Fibroblast of the aortic adventitia (primary cell): ENCODE results near the gene TEFM. TPM values are rescaled to one million over a fixed set of nuclear protein-coding genes. Genes with fewer than 3 reads are reported as not detected.
"Not testable (repeated sequence)": the region's sequence is repeated elsewhere in the genome, so short reads cannot be mapped to it uniquely, and the experiment has no call there.

ENCODE experiments used
- DNase-seq: peaks from one replicate; pipeline ENCODE4 v3.0.0-alpha.2; 2010; ENCODE audit warnings: low read depth
- H3K4me3 ChIP-seq: 2 replicates; pipeline ENCODE4 v1.5.1; 2011; ENCODE audit warnings: low read depth, mild to moderate bottlenecking, control low read depth, low read length, moderate library complexity
- total RNA-seq: library from RNA; depleted of rRNA; stranded (reverse); fragments of >200 nt; gene quantifications from 2 replicates; pipeline ENCODE4 v1.2.3, GENCODE V29; 2012; ENCODE audit warnings: low replicate concordance
- TF ChIP-seq, protein P1 (sequence below): IDR thresholded peaks from 2 replicates; pipeline ENCODE4 v1.5.1; 2011; ENCODE audit warnings: mild to moderate bottlenecking, low read length, control low read depth, inconsistent platforms; ENCODE audit not compliant: insufficient read depth

Gene TEFM
- total RNA-seq, 1 donor, result 21.0 TPM

DNA sequence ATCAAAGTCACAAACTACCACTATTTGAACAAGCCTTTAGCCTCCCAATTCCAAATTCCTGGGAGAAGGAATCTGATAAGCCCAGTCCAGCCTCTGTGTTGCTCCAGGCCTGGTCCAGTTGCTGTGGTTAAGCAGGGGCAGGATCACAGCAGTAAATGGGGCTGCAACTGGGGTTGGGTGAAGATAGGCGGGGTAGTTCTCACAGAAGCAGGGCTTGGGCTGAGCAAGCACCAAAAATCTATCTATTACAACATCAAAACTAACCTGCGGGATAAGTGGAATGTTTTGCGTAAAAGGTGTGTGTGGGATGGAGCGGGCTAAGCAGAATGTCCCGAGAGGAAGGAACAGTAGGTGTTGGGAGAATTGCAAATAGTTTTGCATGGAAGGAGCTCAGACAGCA, 41.8 kb upstream of the TEFM start:
- TF ChIP-seq, protein P1, sequence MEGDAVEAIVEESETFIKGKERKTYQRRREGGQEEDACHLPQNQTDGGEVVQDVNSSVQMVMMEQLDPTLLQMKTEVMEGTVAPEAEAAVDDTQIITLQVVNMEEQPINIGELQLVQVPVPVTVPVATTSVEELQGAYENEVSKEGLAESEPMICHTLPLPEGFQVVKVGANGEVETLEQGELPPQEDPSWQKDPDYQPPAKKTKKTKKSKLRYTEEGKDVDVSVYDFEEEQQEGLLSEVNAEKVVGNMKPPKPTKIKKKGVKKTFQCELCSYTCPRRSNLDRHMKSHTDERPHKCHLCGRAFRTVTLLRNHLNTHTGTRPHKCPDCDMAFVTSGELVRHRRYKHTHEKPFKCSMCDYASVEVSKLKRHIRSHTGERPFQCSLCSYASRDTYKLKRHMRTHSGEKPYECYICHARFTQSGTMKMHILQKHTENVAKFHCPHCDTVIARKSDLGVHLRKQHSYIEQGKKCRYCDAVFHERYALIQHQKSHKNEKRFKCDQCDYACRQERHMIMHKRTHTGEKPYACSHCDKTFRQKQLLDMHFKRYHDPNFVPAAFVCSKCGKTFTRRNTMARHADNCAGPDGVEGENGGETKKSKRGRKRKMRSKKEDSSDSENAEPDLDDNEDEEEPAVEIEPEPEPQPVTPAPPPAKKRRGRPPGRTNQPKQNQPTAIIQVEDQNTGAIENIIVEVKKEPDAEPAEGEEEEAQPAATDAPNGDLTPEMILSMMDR, result no peak
- no peak overlapping the region for H3K4me3 ChIP-seq
- DNase-seq, result peak; percentile 39

DNA sequence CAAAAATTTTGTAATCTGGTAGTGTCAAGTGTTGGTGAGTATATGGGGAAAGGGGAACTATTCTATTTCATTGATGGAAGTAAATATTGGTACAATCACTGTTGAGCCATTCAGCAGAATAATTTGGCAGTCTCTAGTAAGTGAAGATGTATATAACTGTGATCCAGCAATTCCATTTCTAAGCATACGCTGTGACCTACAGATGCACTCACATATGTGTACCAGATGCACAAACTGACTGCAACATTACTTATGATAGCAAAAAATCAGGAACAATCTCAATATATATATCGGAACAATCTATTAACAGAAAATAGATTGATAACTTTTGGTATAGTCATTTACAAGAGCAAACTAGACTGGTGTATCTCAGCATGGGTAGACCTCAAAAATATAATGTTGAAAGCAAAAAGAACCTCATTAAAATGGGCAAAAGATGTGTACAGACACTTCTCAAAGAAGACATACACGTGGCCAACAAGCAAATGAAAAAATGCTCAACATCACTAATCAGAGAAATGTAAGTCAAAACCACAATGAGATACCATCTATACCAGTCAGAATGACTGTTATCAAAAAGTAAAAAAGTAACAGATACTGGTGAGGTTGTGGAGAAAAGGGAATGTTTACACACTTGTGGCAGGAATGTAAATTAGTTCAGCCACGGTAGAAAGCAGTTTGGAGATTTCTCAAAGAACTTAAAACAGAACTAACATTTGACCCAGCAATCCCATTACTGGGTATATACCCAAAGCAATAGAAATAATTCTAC, 36.5 kb upstream of the TEFM start:
- H3K4me3 ChIP-seq, result no peak overlapping the region
- TF ChIP-seq, protein P1, result peak; percentile 5
- DNase-seq, result no peak

DNA sequence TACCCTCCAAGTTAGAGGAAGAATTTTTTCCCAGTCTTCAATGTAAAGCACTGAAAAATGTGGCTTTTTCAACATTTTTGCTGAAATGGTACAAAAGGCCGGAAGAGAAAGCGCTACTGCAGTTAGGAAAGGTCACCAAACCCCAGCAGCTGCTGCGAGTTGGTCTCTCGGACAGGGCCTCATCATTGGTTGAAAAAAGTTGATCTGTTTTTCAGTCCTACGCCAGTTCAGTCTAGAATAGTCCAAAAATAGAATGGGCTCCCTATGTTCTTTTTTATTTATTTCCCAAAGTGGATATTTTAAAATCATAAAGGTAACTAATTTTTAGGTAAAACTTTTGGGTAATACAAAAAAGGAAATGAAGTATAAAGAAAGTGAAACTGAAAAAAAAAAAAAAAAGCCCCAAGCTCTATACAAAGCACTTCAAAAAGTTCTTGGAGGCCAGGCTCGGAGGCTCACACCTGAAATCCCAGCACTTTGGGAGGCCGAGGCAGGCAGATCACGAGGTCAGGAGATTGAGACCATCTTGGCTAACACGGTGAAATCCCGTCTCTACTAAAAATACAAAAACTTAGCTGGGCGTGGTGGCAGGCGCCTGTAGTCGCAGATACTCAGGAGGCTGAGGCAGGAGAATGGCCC, 33.1 kb upstream of the TEFM start:
- DNase-seq, result no peak
- H3K4me3 ChIP-seq, result no peak overlapping the region
- TF ChIP-seq, protein P1, result no peak

DNA sequence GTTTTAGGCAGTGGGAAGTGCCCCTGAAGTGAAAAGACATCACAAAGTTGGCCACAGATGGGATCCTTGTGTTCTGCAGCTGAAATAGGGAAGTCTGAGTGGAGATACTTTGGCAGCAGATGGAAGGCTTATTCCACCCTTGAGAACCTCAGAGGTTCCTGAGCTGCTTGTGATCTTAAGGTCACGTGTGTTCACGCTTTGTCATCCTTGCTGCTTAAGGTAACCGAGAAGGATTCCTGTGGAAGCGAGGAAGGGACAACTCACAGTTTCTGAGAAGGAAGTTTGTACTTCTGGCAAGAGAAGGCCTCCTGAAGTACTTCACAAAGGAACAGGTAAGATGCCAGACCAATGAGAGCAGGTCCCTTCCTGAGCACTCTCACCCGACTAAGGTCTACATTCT, 27.9 kb upstream of the TEFM start:
- TF ChIP-seq, protein P1, result no peak
- no peak overlapping the region for H3K4me3 ChIP-seq
- DNase-seq, result no peak

DNA sequence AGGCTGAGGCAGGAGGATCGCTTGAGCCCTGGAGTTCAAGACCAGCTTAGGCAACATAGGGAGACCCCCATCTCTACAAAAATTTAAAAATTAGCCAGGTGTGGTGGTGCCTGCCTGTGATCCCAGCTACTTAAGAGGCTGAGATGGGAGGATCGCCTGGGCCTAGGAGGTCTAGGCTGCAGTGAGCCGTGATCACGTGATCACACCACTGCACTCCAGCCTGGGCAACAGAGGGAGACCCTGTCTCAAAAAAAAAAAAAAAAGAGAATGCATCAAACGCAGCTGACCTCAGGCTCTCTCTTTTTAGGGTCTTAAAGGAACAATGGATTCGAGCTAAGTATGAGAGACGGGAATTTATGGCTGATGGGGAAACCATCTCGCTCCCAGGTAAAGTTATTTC, 25.5 kb upstream of the TEFM start:
- H3K4me3 ChIP-seq, DNase-seq: not testable (repeated sequence)

DNA sequence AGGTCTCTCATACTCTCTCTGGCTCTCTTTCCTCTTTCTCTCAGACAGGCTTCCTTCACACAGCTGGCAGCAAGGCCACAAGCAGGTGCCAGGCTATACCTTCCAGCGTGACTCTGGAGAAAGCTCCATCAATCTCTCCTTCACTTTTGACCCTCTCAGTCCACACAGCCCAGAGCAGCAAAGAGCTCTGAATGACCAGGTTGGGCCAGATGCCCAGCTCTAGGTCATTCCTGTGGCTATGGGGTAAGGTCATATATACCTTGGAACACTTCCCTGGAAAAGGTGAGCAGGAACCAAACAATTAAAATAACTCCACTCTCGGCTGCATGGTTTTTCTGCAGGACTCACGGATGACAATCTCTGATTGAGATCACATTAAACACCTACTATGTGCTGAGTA, 24.5 kb upstream of the TEFM start:
- DNase-seq, result no peak
- no peak overlapping the region for H3K4me3 ChIP-seq
- TF ChIP-seq, protein P1, result no peak

DNA sequence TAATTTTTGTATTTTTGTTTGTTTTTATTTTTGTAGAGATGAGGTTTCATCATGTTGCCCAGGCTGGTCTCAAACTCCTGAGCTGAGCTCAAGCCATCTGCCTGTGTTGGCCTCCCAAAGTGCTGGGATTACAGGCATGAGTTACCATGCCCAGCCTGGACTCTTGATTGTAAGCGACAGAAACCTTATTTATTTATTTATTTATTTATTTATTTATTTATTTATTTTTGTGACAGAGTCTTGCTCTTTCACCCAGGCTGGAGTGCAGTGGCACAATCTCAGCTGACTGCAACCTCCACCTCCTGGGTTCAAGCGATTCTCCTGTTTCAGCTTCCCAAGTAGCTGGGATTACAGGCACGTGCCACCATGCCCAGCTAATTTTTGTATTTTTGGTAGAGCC, 23.8 kb upstream of the TEFM start:
- not testable (repeated sequence) for DNase-seq, H3K4me3 ChIP-seq

DNA sequence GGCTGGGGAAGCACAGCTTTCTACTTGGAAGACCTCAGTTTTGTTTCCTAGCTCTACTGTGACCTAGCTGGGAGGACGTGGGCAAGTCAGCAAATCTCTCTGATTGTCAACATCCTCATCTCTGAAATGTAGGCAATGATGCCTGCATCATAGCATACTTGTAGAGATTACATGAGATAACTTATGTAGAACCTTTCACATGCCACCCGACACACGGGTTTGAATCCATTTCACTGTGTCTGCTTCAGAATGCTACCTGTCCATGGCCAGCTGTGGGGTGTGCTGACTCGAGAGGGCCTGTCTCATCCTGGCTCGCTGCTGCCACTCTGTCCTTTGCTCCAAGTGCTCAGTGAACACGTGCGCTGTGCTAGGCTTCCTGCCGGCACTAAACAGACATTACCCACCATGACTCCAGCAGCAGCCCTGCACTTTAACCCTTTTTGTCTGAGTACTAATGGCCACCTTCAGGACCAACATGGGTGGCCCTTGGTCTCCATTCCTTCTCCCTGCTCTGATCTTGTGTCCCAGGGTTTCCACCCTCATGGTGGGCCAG, 23.1 kb upstream of the TEFM start:
- TF ChIP-seq, protein P1, result no peak
- no peak for DNase-seq
- H3K4me3 ChIP-seq, result no peak overlapping the region
